GM19397 (cell line): ENCODE measurements around the gene GTSE1.
"Not testable (repeated sequence)": the region's sequence is repeated elsewhere in the genome, so short reads cannot be mapped to it uniquely, and the experiment has no call there.

Source experiments
- ATAC-seq: cut with Tn5 transposase; IDR thresholded peaks from one replicate; pipeline ENCODE4 v1.9.1; 2021; ENCODE audit warnings: mild to moderate bottlenecking, moderate library complexity; ENCODE audit not compliant: unreplicated experiment

Gene GTSE1

GRCh38 chr22:46293577-46294260, 3.0 kb upstream of the GTSE1 start:
- ATAC-seq: no peak

DNA sequence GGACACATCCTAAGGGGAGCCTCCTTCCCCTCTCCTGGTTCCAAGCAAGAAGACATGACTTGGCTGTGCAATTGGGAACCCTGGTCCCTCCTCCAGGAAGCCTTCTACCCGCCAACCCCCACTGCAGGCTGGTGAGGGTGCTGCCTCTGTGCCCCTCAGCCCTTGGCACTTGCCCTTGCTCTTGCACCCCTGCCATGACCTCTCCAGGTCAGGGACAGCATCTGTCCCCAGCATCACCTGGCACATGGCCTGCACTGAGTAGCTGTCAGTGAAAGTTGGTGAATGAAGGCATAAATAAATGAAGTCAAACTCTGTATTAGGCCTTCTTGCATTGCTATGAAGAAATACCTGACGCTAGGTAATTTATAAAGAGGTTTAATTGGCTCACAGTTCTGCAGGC, 1.9 kb upstream of the GTSE1 start:
- no peak for ATAC-seq

DNA sequence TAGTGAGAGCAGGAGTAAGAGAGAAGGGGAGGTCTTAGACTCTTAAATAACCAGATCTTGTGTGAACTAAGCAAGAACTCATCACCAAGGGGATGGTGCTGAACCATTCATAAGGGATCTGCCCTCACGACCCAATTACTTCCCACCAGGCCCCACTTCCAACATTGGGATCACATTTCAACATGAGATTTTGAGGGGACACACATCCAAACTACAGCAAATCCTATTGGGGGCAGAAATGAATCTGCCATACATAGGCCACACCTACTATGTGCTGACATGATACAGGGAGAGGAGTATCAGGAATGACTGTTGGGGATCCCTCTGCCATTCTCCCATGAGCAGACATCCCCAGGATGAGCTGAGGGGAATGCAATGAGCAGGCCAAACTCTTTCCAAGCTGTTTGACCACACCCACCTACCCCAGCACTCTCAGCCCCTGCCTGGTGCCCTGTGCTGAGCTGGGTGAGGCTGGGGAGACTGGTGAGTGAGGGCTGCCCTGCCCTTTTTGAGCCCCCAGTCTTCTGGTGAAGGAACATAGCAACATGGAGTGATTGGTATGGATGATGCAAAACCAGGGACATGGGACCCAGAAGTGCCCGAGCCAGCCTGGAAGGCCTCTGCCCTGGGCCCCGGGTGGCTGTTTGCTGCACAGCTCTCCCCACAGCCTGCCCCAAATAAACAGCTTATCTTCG, 1.2 kb upstream of the GTSE1 start:
- ATAC-seq: no peak

DNA sequence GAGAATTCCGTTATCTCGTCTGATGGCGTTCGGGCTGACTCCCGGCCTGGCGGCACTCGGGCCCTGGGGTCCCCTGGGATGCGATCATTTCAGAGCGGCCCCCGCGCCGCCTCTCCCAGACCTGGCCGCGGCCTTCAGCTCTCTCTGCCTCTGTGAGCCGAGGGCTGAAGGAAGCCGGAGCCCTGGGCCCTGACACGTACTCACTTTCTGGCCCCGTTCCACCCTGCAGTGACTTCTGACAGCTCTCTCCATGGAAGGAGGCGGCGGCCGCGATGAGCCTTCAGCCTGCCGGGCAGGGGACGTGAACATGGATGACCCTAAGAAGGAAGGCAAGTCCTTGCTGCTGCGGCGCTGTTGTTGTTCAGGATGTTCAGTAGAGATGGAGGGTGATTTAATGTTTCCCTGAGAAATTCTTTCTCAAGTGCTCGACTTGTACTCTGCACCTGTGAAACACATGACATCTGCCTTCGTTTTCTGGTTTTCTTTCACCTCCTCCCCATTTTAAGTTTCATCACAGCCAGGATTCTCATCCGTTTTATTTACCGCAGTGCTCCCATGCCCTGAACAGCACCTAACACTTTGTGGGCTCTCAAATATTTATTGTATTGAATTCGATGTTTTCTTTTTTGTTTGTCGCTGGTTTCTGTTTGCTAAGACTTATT, 612 bp downstream of the GTSE1 start:
- ATAC-seq: no peak

- ATAC-seq: no peak
Measured at GRCh38 chr22:46299101-46299500, 2.4 kb downstream of the GTSE1 start.

DNA sequence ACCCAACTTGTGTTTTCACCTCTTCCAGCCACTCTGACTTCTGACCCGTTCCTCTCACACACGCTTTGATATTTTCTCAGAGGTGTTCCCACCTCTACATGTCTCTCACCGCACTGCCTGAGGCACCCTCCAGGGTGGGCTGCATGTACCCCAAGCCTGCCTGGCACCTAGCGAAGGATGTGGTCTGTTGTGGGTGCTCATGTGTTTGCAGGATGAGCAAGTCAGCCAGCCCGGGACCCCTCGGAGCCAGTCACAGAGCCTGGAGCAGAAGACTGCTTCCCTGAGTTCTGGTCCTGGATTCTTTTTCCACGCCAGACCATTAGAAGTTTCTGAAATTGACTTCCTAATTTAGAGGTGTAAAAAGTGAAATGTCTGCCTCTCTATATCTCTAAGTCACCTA, 3.8 kb downstream of the GTSE1 start:
- no peak for ATAC-seq

- ATAC-seq: no peak
Measured at GRCh38 chr22:46303347-46303965, 6.8 kb downstream of the GTSE1 start.

DNA sequence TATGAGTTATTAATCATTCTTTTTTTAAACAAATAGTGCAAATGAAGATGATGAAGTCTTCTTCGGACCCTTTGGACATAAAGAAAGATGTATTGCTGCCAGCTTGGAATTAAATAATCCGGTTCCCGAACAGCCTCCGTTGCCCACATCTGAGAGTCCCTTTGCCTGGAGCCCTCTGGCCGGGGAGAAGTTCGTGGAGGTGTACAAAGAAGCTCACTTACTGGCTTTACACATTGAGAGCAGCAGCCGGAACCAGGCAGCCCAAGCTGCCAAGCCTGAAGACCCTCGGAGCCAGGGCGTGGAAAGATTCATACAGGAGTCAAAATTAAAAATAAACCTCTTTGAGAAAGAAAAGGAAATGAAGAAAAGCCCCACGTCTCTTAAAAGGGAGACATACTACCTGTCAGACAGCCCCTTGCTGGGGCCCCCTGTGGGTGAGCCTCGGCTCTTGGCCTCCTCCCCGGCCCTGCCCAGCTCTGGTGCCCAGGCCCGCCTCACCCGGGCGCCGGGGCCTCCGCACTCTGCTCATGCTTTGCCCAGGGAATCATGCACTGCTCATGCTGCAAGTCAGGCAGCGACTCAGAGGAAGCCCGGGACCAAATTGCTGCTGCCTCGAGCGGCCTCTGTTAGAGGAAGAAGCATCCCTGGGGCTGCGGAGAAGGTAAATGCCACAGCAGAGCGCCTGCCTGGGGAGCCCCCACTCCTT, 11.8 kb downstream of the GTSE1 start:
- no peak for ATAC-seq

- ATAC-seq: no peak
Measured at GRCh38 chr22:46309526-46310085, 12.9 kb downstream of the GTSE1 start.

GRCh38 chr22:46312056-46312455, 15.4 kb downstream of the GTSE1 start:
- ATAC-seq: no peak

- not testable (repeated sequence) for ATAC-seq
Measured at GRCh38 chr22:46312848-46313247, 16.2 kb downstream of the GTSE1 start.

- ATAC-seq: no peak
Measured at GRCh38 chr22:46315976-46316375, 19.3 kb downstream of the GTSE1 start.

DNA sequence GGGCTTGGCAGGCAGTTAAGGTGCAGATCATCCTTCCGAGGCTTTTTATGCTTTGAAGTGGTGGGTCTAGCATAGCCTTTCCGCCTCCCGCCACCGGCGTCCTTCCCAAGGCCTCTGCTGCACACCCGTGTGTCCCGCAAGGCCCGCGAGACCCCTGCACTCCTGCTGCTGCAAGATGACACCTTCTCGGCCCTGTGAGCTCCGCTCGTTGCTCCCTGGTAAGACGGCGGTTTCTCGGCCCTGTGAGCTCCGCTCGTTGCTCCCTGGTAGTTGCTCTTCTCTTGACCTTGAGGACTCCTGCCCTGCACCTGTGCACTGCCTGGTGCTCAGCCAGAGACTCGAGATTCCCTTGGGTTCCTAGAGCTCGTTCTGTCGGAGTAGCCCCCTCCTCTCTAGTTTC, 21.0 kb downstream of the GTSE1 start:
- no peak for ATAC-seq

DNA sequence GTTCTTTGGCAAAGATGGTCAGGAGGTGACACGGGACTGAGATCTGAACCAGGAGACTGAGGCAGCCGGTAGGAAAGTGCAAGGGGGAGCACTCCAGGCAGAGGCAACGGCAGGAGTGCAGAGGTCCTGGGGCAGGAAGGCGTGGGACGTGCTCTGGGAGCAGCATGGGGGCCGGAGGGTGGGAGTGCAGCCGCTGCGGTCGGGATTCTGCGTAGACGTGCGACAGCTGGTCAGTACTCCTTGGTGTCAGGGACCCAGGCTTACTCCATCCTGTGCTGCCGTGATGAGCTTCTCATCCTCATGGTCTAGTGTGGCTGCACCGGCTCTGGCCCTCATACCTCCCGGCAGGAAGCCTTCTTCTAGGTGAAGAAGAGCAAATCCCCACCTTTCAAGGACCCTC, 21.9 kb downstream of the GTSE1 start:
- ATAC-seq: no peak

GRCh38 chr22:46319319-46319718, 22.6 kb downstream of the GTSE1 start:
- no peak for ATAC-seq

GRCh38 chr22:46320166-46320710, 23.6 kb downstream of the GTSE1 start:
- ATAC-seq: no peak

DNA sequence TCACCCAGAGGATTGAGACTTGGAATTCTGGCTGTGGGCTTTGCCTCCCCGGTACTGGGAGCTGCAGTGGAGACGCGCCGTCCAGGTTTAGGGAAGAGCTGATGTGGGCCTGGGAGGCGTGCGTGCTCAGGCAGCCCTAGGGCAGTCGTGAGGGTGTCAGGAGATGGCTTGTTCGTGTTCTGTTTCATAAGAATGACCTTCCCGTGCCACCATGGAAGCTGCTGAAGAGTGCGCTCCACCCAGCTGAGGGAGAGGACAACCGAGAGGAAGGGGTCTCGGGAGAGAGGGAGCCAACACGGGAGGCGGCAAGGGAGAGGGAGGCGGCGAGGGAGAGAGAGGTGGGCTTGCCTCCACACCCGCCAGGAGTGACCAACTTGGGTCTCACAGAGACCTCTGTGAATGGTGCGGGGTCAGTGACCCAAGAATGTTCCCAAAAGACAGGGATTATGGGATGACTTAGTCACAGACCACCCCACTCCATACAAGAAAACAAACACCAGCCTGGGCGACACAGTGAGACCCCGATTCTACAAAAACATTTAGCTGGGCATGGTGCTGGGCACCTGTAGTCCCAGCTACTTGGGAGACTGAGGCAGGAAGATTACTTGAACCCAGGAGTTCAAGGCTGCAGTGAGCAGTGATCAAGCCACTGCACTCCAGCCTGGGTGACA, 24.2 kb downstream of the GTSE1 start:
- no peak for ATAC-seq

DNA sequence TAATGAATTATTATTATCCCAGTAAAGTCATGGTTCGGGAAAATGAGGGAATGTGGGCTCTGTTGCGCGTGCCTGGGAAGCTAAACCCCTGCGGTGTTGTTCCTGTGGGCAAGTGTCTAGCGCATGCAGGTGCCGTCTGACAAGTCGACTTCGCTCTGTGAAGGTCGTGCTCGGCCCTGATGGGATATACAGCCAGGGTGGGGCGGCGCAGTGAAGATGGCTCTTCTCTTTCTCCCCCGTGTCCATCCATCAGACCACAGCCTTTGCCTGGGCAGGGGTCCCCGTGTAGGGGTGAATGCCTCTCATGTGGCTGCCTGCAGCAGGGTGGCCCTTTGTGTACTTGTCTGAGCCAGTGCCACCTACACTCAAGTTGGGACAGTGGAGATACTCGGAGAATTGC, 26.0 kb downstream of the GTSE1 start:
- no peak for ATAC-seq

DNA sequence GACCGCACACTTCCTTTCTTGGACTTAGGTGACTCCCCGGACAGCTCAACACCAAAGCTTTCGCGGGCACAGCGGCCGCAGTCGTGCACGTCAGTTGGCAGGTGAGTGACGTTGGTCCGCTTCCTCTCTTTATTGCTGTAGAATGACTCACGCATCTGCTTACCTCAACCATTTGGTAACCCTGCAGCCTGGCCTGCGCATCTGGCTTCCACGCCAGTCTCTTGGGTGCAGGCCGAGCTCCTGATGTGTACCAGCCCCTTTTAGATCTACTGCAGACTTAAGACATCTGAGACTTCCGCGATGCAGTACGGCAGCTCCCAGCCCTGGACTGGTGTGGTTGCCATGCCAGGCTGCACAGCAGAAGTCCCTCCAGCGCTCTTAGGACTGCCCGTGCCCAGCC, 26.5 kb downstream of the GTSE1 start:
- no peak for ATAC-seq

DNA sequence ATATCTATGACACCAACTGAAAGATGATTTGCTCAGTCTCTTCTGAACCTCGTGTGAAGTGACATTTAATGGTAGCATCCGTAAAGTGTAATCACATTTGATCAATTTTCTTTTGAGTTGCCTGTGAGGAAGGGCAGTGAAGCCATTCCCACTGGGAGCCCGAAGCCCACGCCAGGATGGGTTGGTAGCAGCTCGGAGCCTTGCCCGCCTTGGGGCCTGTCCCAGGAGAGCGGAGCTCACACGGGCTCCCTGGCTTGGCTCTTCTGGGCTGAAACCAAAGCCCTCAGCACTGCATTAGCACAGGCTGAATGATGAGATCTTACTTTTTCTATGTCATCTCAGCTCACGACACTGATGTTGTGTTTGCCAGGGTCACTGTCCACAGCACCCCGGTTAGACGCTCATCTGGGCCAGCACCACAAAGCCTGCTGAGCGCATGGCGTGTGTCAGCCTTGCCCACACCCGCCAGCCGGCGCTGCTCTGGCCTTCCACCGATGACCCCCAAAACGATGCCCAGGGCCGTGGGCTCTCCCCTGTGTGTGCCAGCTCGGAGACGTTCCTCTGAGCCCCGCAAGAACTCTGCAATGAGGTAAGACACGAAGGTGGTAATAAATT, 29.5 kb downstream of the GTSE1 start:
- ATAC-seq: no peak
